K562 (cell line): ENCODE data around the gene MYMK. TPM values are rescaled to one million over a fixed set of nuclear protein-coding genes. Genes with fewer than 3 reads are reported as not detected.

Experiments used
- ATF4 ChIP-seq: fragments of 450-650 bp; formaldehyde crosslinking; IDR thresholded peaks from 2 replicates; pipeline ENCODE4 v1.4.0; 2022; ENCODE audit warnings: mild to moderate bottlenecking, moderate library complexity
- BHLHE40 ChIP-seq: IDR thresholded peaks from 2 replicates; pipeline ENCODE4 v1.6.1; 2011; ENCODE audit warnings: low read length, improper control_type of control experiment
- FIP1L1 ChIP-seq: fragments of 200-400 bp; formaldehyde crosslinking; IDR thresholded peaks from 2 replicates; pipeline ENCODE4 v1.6.1; 2018; ENCODE audit warnings: mild to moderate bottlenecking, low read depth, low read length; ENCODE audit not compliant: poor library complexity, severe bottlenecking
- IRF9 ChIP-seq: fragments of 450-650 bp; IDR thresholded peaks from 2 replicates; pipeline ENCODE4 v1.6.1; 2016; ENCODE audit warnings: missing biosample characterization, missing genetic modification characterization
- KDM2B ChIP-seq: fragments of 250-450 bp; sonication (Bioruptor Pico); IDR thresholded peaks from 2 replicates; pipeline ENCODE4 v1.8.0; 2021; ENCODE audit warnings: mild to moderate bottlenecking, moderate library complexity
- NELFE ChIP-seq: IDR thresholded peaks from 2 replicates; pipeline ENCODE4 v1.6.1; 2011; ENCODE audit warnings: mild to moderate bottlenecking; ENCODE audit not compliant: insufficient read depth, insufficient read length
- PPARD ChIP-seq: fragments of 250-450 bp; sonication (Bioruptor Pico); IDR thresholded peaks from 2 replicates; pipeline ENCODE4 v1.8.0; 2022; ENCODE audit warnings: inconsistent platforms, mild to moderate bottlenecking, moderate library complexity
- TCF7 ChIP-seq: sonication (generic); IDR thresholded peaks from 2 replicates; pipeline ENCODE4 v1.6.1; 2016; ENCODE audit warnings: antibody characterized with exemption, borderline replicate concordance
- TOE1 ChIP-seq, 2 experiments: fragments of 450-650 bp in 1 of 2; sonication (generic) in 1 of 2; formaldehyde crosslinking in 1 of 2; IDR thresholded peaks; 2 replicates each; pipeline versions ENCODE4 v1.7.1 to v1.8.0; 2016 to 2022; ENCODE audit warnings: borderline replicate concordance in 2 of 2, mild to moderate bottlenecking in 2 of 2, antibody characterized with exemption in 1 of 2, inconsistent platforms in 1 of 2, low read depth in 1 of 2, missing genetic modification reagents in 1 of 2, moderate library complexity in 1 of 2
- ZBTB17 ChIP-seq: fragments of 450-650 bp; formaldehyde crosslinking; IDR thresholded peaks from 2 replicates; pipeline ENCODE4 v1.4.0; 2020; ENCODE audit warnings: mild to moderate bottlenecking
- ZFP30 ChIP-seq: fragments of 250-450 bp; sonication (Bioruptor Pico); IDR thresholded peaks from 2 replicates; pipeline ENCODE4 v1.8.0; 2022; ENCODE audit warnings: moderate library complexity, mild to moderate bottlenecking, inconsistent platforms, borderline replicate concordance
- ZNF212 ChIP-seq: fragments of 450-650 bp; formaldehyde crosslinking; IDR thresholded peaks from 2 replicates; pipeline ENCODE4 v1.4.0; 2020; ENCODE audit warnings: mild to moderate bottlenecking
- ZNF239 ChIP-seq: fragments of 250-450 bp; sonication (Bioruptor Pico); IDR thresholded peaks from 2 replicates; pipeline ENCODE4 v1.4.0; 2020; ENCODE audit warnings: mild to moderate bottlenecking
- ZNF282 ChIP-seq: sonication (generic); formaldehyde crosslinking; IDR thresholded peaks from 2 replicates; pipeline ENCODE4 v1.8.1; 2023; ENCODE audit warnings: missing genetic modification reagents
- ZNF586 ChIP-seq: fragments of 450-650 bp; formaldehyde crosslinking; conservative IDR thresholded peaks from 2 replicates; pipeline ENCODE4 v1.4.0; 2020; ENCODE audit warnings: mild to moderate bottlenecking, moderate library complexity
- ZNF717 ChIP-seq: fragments of 250-450 bp; sonication (Bioruptor Pico); IDR thresholded peaks from 2 replicates; pipeline ENCODE4 v1.5.0; 2021
- ZNF778 ChIP-seq: fragments of 450-650 bp; formaldehyde crosslinking; IDR thresholded peaks from 2 replicates; pipeline ENCODE4 v1.4.0; 2020; ENCODE audit warnings: mild to moderate bottlenecking, moderate library complexity
- polyA plus RNA-seq, 8 experiments: library from polyadenylated mRNA; depleted of rRNA in 4 of 8; stranded (reverse) in 5 of 8; unstranded in 3 of 8; fragments of >200 nt; fragmentation: Nextera tagmentation in 2 of 8; fragmentation: Illumina TruSeq in 1 of 8; extraction: Ambion mirVana in 2 of 8; extraction: Trizol in 1 of 8; gene quantifications; 2 replicates each; pipeline versions ENCODE4 v1.2.1 to v1.2.3, GENCODE V29; 2011 to 2014; ENCODE audit warnings: inconsistent platforms in 1 of 8, missing spikeins in 1 of 8
- total RNA-seq, 7 experiments: library from RNA; depleted of rRNA in 6 of 7; stranded (reverse); fragments of >200 nt in 6 of 7; fragmentation: Illumina TruSeq in 2 of 7; extraction: Trizol in 2 of 7; gene quantifications; 2 replicates each; pipeline versions ENCODE4 v1.2.1 to v1.2.3, GENCODE V29; 2011 to 2021; ENCODE audit warnings: low replicate concordance in 1 of 7
- TF ChIP-seq, protein P1 (sequence below): sonication (generic); formaldehyde crosslinking; IDR thresholded peaks from 2 replicates; pipeline ENCODE4 v1.5.0; 2020; ENCODE audit warnings: missing genetic modification reagents
- TF ChIP-seq, protein P2 (sequence below): fragments of 200-800 bp; sonication (Bioruptor generic); IDR thresholded peaks from 2 replicates; pipeline ENCODE4 v1.6.1; 2016; ENCODE audit warnings: missing genetic modification characterization, missing compliant biosample characterization

The MYMK gene
- total and polyA plus RNA-seq, 9 of the 15 experiments (the other 6 are each of a cell fraction or from before 2014, with no cell fraction given), result not detected

- no peak for TF ChIP-seq ZNF282
- TF ChIP-seq, protein P1, sequence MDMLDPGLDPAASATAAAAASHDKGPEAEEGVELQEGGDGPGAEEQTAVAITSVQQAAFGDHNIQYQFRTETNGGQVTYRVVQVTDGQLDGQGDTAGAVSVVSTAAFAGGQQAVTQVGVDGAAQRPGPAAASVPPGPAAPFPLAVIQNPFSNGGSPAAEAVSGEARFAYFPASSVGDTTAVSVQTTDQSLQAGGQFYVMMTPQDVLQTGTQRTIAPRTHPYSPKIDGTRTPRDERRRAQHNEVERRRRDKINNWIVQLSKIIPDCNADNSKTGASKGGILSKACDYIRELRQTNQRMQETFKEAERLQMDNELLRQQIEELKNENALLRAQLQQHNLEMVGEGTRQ (CRISPR knock-in tag), result peak; percentile 56
- no peak for TF ChIP-seq ZFP30 (CRISPR knock-in tag)
- TF ChIP-seq BHLHE40, result no peak
- no peak for TF ChIP-seq KDM2B (CRISPR knock-in tag)
- TF ChIP-seq FIP1L1, result no peak
- no peak for TF ChIP-seq NELFE
- TF ChIP-seq PPARD (CRISPR knock-in tag), result no peak
- TF ChIP-seq ZNF212 (CRISPR knock-in tag), result no peak
- TF ChIP-seq ZNF717 (CRISPR knock-in tag), result no peak
- no peak for TF ChIP-seq ZBTB17 (CRISPR knock-in tag)
- no peak for TF ChIP-seq ZNF586
- TF ChIP-seq ZNF778 (CRISPR knock-in tag), result no peak
- TF ChIP-seq, protein P2, sequence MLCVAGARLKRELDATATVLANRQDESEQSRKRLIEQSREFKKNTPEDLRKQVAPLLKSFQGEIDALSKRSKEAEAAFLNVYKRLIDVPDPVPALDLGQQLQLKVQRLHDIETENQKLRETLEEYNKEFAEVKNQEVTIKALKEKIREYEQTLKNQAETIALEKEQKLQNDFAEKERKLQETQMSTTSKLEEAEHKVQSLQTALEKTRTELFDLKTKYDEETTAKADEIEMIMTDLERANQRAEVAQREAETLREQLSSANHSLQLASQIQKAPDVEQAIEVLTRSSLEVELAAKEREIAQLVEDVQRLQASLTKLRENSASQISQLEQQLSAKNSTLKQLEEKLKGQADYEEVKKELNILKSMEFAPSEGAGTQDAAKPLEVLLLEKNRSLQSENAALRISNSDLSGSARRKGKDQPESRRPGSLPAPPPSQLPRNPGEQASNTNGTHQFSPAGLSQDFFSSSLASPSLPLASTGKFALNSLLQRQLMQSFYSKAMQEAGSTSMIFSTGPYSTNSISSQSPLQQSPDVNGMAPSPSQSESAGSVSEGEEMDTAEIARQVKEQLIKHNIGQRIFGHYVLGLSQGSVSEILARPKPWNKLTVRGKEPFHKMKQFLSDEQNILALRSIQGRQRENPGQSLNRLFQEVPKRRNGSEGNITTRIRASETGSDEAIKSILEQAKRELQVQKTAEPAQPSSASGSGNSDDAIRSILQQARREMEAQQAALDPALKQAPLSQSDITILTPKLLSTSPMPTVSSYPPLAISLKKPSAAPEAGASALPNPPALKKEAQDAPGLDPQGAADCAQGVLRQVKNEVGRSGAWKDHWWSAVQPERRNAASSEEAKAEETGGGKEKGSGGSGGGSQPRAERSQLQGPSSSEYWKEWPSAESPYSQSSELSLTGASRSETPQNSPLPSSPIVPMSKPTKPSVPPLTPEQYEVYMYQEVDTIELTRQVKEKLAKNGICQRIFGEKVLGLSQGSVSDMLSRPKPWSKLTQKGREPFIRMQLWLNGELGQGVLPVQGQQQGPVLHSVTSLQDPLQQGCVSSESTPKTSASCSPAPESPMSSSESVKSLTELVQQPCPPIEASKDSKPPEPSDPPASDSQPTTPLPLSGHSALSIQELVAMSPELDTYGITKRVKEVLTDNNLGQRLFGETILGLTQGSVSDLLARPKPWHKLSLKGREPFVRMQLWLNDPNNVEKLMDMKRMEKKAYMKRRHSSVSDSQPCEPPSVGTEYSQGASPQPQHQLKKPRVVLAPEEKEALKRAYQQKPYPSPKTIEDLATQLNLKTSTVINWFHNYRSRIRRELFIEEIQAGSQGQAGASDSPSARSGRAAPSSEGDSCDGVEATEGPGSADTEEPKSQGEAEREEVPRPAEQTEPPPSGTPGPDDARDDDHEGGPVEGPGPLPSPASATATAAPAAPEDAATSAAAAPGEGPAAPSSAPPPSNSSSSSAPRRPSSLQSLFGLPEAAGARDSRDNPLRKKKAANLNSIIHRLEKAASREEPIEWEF (CRISPR knock-in tag), result no peak
- TF ChIP-seq IRF9 (tag), result no peak
- no peak for TF ChIP-seq TCF7
- 0 out of 2 replicates have a peak, but pooled peaks have one; percentile 26 for TF ChIP-seq TOE1 (IDR thresholded peaks at IDR 0.05; ENCODE audit: borderline replicate concordance)
- TF ChIP-seq TOE1 (CRISPR knock-in tag; IDR thresholded peaks at IDR 0.05; ENCODE audit: borderline replicate concordance, low read depth), result no peak
- no peak for TF ChIP-seq ZNF239 (CRISPR knock-in tag)
- TF ChIP-seq ATF4 (CRISPR knock-in tag), result no peak
Observed at GRCh38 chr9:133472753-133473378, 51.9 kb downstream of the MYMK start (continued).
